Hepatocyte (in vitro differentiated cells): ENCODE measurements around the gene PRKAG1. TPM values are rescaled to one million over a fixed set of nuclear protein-coding genes. Genes with fewer than 3 reads are reported as not detected.

ENCODE experiments used
- DNase-seq: peaks from one replicate; pipeline ENCODE4 v3.0.0-alpha.2; 2016; ENCODE audit warnings: low spot score
- H2AFZ ChIP-seq: fragments of 200-600 bp; sonication (generic); 2 replicates; pipeline ENCODE4 v1.6.0; 2016; ENCODE audit warnings: antibody characterized with exemption, mild to moderate bottlenecking
- H3K27ac ChIP-seq: fragments of 200-600 bp; sonication (generic); 2 replicates; pipeline ENCODE4 v1.5.1; 2016; ENCODE audit warnings: mild to moderate bottlenecking
- H3K27me3 ChIP-seq: fragments of 200-600 bp; sonication (generic); 2 replicates; pipeline ENCODE4 v1.6.1; 2016
- H3K36me3 ChIP-seq: fragments of 200-600 bp; sonication (generic); replicated peaks from 2 replicates; pipeline ENCODE4 v1.5.1; 2016; ENCODE audit warnings: low read depth; ENCODE audit not compliant: insufficient read depth
- H3K4me1 ChIP-seq: fragments of 200-600 bp; sonication (generic); 2 replicates; pipeline ENCODE4 v1.5.1; 2016; ENCODE audit warnings: mild to moderate bottlenecking, moderate library complexity; ENCODE audit not compliant: insufficient read depth
- H3K4me2 ChIP-seq: fragments of 200-600 bp; sonication (generic); 2 replicates; pipeline ENCODE4 v1.6.0; 2016
- H3K4me3 ChIP-seq: fragments of 200-600 bp; sonication (generic); 2 replicates; pipeline ENCODE4 v1.5.1; 2016; ENCODE audit warnings: mild to moderate bottlenecking
- H3K79me2 ChIP-seq: fragments of 200-600 bp; sonication (generic); 2 replicates; pipeline ENCODE4 v1.6.0; 2017; ENCODE audit warnings: mild to moderate bottlenecking
- H3K9me2 ChIP-seq: fragments of 200-600 bp; sonication (generic); replicated peaks from 2 replicates; pipeline ENCODE4 v1.6.0; 2017; ENCODE audit warnings: mild to moderate bottlenecking; ENCODE audit not compliant: insufficient read depth
- H3K9me3 ChIP-seq: fragments of 200-600 bp; sonication (generic); 2 replicates; pipeline ENCODE4 v1.5.1; 2016; ENCODE audit warnings: low read depth, mild to moderate bottlenecking
- H4K20me1 ChIP-seq: fragments of 200-600 bp; sonication (generic); 2 replicates; pipeline ENCODE4 v1.6.0; 2016; ENCODE audit warnings: mild to moderate bottlenecking; ENCODE audit not compliant: insufficient read depth, poor library complexity, severe bottlenecking
- EZH2 ChIP-seq: fragments of 200-600 bp; sonication (generic); IDR thresholded peaks from 2 replicates; pipeline ENCODE4 v1.6.1; 2016; ENCODE audit warnings: antibody characterized with exemption, mild to moderate bottlenecking, borderline replicate concordance
- EZH2phosphoT487 ChIP-seq: fragments of 200-600 bp; sonication (generic); IDR thresholded peaks from one replicate; pipeline ENCODE4 v1.6.1; 2018; ENCODE audit warnings: antibody characterized with exemption, mild to moderate bottlenecking, low read depth, moderate library complexity; ENCODE audit not compliant: unreplicated experiment, severe bottlenecking
- WGBS: methylation state at CpG from one replicate; pipeline ENCODE4 v1.1.6; 2016; ENCODE audit warnings: low lambda C conversion rate; ENCODE audit errors: missing lambda C conversion rate; 5-methylcytosine and 5-hydroxymethylcytosine counted together
- polyA plus RNA-seq: library from polyadenylated mRNA; unstranded; fragments of >200 nt; fragmentation: Nextera tagmentation; extraction: Ambion mirVana; gene quantifications from 2 replicates; pipeline ENCODE4 v1.2.1, GENCODE V29; 2016
- total RNA-seq: library from RNA; depleted of rRNA; stranded (reverse); fragments of >200 nt; gene quantifications from 2 replicates; pipeline ENCODE4 v1.2.3, GENCODE V29; 2014
- TF ChIP-seq, protein P1 (sequence below): fragments of 200-600 bp; sonication (generic); IDR thresholded peaks from 2 replicates; pipeline ENCODE4 v1.5.1; 2016; ENCODE audit warnings: antibody characterized with exemption, mild to moderate bottlenecking; ENCODE audit not compliant: poor library complexity

The PRKAG1 gene
- total and polyA plus RNA-seq, 2 experiments from 2014 or later: 46.0 to 61.5 TPM

DNA sequence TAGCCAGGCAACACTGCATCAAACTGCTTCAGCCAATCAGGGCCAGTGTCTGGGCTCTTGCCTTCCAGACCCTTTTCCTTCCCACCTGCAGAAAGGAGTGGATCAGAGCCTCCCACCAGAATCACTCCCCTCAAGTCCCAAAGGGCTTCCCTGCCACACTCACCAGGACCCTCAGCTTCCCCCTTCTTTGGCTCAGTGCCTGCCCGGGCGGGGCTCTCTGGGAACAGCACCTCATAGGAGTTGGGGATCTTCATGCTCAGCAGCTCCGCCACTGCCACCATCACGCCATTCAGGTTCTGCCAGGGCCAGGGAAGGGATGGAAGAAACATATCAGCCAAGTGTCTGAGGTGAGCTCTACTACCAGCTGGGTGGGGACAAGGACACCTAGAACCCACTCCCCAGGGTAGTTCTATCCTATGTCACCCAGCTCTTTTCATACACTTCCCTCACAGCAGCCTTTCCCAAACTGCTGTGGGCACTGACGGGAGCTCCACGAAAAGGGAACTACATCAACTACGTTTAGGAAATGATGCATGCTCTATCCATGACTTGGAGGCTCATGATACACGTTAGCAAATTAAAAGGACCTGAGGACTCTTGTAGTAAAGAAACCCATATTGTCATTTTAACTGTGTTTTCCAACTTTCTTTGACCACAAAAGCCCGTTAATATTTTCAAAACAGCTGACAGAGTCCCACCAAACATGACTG is 9.4 kb upstream of the PRKAG1 start:
- Histone ChIP-seq H3K4me3 (no peak overlapping the region), H3K27me3 (no peaks in the 10 kb centered on the region), H3K9me3 (no peaks in the 10 kb centered on the region), H2AFZ (no peak overlapping the region), H3K9me2 (no peaks in the 10 kb centered on the region), H4K20me1 (no peaks in the 10 kb centered on the region), H3K4me2 (no peak overlapping the region), H3K79me2 (no peaks in the 10 kb centered on the region), H3K4me1 (no peaks in the 10 kb centered on the region), H3K27ac (no peak overlapping the region), H3K36me3 (no peaks in the 10 kb centered on the region)
- no peak for DNase-seq
- WGBS: 95% methylated on average over 9 of the region's 9 CpGs
- TF ChIP-seq EZH2: no peak
- no peak for TF ChIP-seq EZH2phosphoT487
- TF ChIP-seq, protein P1, sequence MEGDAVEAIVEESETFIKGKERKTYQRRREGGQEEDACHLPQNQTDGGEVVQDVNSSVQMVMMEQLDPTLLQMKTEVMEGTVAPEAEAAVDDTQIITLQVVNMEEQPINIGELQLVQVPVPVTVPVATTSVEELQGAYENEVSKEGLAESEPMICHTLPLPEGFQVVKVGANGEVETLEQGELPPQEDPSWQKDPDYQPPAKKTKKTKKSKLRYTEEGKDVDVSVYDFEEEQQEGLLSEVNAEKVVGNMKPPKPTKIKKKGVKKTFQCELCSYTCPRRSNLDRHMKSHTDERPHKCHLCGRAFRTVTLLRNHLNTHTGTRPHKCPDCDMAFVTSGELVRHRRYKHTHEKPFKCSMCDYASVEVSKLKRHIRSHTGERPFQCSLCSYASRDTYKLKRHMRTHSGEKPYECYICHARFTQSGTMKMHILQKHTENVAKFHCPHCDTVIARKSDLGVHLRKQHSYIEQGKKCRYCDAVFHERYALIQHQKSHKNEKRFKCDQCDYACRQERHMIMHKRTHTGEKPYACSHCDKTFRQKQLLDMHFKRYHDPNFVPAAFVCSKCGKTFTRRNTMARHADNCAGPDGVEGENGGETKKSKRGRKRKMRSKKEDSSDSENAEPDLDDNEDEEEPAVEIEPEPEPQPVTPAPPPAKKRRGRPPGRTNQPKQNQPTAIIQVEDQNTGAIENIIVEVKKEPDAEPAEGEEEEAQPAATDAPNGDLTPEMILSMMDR: no peak

DNA sequence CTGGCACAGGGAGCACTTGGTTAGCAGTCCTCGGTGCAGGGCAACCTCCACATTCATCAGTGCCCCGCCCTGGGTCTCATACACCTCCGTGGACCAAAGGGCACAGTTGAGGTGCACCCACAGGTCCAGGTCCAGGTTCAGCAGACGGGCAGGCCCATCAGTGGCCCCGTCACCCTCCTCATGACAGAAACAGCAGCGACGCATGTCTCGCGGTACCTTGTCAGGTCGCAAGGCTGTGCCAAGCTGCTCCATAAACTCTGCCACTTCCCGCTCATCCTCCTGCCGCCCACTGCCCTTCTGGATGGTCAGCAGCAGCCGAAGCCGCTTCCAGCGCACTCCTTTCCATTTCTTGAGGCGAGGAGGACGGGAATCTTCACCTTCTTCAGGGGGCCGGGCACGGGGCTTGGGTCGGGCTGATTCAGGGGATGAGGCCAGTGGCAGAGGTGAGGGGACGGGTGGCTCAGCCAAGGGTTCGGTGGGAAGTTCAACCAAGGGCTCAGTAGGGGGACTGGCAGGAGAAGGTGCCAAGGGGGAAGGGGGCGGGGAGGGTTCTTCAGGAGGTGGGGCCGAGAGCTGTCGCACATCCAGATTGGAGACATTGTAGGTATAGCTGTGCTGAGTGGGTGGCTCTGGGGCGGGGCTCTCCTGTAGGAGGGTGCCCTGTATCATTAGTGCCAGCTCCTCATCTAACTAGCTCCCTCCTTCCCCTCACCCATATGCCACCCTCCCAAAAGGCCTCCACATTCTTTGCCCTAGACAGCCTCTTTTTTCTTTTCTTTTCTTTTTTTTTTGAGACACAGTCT is 8.3 kb upstream of the PRKAG1 start:
- no peaks in the 10 kb centered on the region for H3K79me2 ChIP-seq
- no peaks in the 10 kb centered on the region for H3K9me3 ChIP-seq
- no peak overlapping the region for H3K27ac ChIP-seq
- H3K4me3 ChIP-seq: no peak overlapping the region
- WGBS: 96% methylated on average over 22 of the region's 26 CpGs
- TF ChIP-seq, protein P1: no peak
- TF ChIP-seq EZH2 (no peak), EZH2phosphoT487 (no peak)
- H3K36me3 ChIP-seq: no peaks in the 10 kb centered on the region
- H3K9me2 ChIP-seq: no peaks in the 10 kb centered on the region
- no peak overlapping the region for H3K4me2 ChIP-seq
- H4K20me1 ChIP-seq: no peaks in the 10 kb centered on the region
- H2AFZ ChIP-seq: no peak overlapping the region
- no peak for DNase-seq
- no peaks in the 10 kb centered on the region for H3K4me1 ChIP-seq
- H3K27me3 ChIP-seq: no peaks in the 10 kb centered on the region

DNA sequence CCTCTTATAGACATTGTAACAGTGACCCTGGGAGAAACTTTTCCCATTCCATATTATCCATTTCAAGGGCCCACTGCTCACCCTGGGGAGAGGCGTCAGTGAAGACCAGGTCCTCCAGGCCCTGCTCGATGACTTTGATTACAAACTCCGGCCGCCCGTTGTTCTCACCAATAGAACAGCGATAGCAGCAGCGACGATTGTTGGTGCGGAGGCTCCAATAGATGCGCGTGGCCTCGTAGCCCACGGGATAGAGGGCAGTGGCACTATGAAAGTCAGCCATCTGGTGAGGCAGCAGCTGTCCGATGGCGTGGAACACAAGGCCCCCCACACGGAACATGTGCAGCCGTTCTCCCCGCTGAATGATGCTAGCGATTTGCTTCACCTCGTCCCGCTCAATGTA is 7.5 kb upstream of the PRKAG1 start:
- Histone ChIP-seq H2AFZ (no peak overlapping the region), H4K20me1 (no peaks in the 10 kb centered on the region)
- 97% methylated on average over 20 of the region's 21 CpGs for WGBS

More for the DNA sequence above, 7.5 kb upstream of the PRKAG1 start:
- no peaks in the 10 kb centered on the region for H3K36me3 ChIP-seq
- no peaks in the 10 kb centered on the region for H3K4me1 ChIP-seq
- H3K4me3 ChIP-seq: no peak overlapping the region
- H3K9me2 ChIP-seq: no peaks in the 10 kb centered on the region
- DNase-seq: no peak
- TF ChIP-seq, protein P1: no peak
- TF ChIP-seq EZH2 (no peak), EZH2phosphoT487 (no peak)
- no peak overlapping the region for H3K4me2 ChIP-seq
- no peak overlapping the region for H3K27ac ChIP-seq
- H3K27me3 ChIP-seq: no peaks in the 10 kb centered on the region
- no peaks in the 10 kb centered on the region for H3K79me2 ChIP-seq
- H3K9me3 ChIP-seq: no peaks in the 10 kb centered on the region
